ENCODE data around the gene ERCC5.

Gene ERCC5

DNA sequence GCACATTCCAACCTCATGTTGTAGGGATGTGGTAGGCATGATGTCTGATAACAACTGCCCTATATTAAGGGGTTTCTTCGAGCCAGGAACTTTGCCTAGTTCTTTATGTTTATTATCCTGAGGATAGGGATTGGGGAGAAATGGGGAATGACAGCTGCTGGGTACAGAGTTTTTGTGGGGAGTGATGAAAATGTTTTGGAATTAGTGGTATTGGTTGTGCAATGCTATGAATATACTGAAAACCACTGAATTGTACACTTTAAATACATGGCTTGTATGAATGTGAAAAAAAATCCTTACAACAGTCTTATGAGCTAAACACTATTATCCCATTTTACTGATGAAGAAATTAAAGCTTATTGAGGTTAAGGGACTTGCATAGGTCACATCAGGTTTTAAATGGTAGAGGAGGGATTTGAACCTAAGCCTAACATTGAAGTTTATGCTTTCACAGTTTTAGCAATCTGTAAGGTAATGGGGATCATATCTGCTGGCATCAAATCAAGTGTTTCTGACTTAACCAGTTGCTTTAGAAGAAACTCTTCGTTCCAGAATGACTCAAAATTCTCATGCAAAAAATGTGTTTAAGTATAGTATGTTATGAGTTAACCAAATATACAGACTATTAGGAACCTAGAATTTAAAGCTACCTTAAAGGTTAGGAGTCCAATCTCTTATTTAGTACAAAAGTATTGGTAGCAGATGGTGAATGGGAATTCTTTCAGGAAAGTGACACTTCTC lies 61.4 kb downstream of the ERCC5 start:
- no peaks in the 10 kb centered on the region for H3K4me1 ChIP-seq
- H3K4me3 ChIP-seq, result no peak overlapping the region
- H3K36me3 ChIP-seq, result no peaks in the 10 kb centered on the region
- H3K27me3 ChIP-seq, result no peaks in the 10 kb centered on the region
- no peaks in the 10 kb centered on the region for H3K9me3 ChIP-seq
- intact Hi-C loops (cut with DNase I; ENCODE audit: low total_unique reads), result no loop called here
- TF ChIP-seq, protein P1, sequence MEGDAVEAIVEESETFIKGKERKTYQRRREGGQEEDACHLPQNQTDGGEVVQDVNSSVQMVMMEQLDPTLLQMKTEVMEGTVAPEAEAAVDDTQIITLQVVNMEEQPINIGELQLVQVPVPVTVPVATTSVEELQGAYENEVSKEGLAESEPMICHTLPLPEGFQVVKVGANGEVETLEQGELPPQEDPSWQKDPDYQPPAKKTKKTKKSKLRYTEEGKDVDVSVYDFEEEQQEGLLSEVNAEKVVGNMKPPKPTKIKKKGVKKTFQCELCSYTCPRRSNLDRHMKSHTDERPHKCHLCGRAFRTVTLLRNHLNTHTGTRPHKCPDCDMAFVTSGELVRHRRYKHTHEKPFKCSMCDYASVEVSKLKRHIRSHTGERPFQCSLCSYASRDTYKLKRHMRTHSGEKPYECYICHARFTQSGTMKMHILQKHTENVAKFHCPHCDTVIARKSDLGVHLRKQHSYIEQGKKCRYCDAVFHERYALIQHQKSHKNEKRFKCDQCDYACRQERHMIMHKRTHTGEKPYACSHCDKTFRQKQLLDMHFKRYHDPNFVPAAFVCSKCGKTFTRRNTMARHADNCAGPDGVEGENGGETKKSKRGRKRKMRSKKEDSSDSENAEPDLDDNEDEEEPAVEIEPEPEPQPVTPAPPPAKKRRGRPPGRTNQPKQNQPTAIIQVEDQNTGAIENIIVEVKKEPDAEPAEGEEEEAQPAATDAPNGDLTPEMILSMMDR (IDR thresholded peaks at IDR 0.05), result no peak
- H3K27ac ChIP-seq, result no peak overlapping the region
- no peak for DNase-seq

DNA sequence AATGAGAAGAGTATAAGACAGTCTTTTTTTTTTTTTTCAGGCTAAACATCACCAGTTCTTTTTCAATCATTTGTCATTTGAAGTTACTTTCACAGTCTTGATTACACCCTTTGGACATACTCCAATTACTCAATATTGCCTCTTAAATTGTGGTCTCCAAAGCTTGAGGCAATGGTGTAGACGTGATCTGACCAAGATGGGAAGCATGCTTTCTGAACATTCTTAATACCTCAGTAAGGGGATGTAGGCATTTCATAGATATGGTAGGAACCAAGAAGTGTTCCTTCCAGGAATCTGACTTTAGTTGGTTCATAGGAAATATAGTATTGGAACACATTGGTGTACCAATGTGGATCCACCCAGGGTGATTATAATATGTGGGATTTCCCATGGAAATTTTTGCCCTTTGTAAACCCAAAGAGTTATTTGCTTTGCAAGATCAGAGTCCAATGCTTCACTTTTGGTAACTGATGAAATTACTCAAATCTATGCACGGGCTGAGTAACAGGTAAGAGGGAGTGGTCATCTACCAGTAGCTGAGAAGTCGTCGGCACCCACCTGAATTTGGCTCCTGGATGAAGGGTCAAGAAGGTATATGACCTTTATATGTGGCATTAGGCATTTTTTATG lies 62.2 kb downstream of the ERCC5 start:
- no peak overlapping the region for H3K27ac ChIP-seq
- H3K4me3 ChIP-seq, result no peak overlapping the region
- TF ChIP-seq, protein P1 (IDR thresholded peaks at IDR 0.05), result no peak
- no peaks in the 10 kb centered on the region for H3K9me3 ChIP-seq
- no peak for DNase-seq
- intact Hi-C loops (cut with DNase I; ENCODE audit: low total_unique reads), result no loop called here
- H3K4me1 ChIP-seq, result no peaks in the 10 kb centered on the region
- H3K36me3 ChIP-seq, result no peaks in the 10 kb centered on the region
- peaks cover 0 to 3% of the 10 kb centered on the region in 2 donors for H3K27me3 ChIP-seq

DNA sequence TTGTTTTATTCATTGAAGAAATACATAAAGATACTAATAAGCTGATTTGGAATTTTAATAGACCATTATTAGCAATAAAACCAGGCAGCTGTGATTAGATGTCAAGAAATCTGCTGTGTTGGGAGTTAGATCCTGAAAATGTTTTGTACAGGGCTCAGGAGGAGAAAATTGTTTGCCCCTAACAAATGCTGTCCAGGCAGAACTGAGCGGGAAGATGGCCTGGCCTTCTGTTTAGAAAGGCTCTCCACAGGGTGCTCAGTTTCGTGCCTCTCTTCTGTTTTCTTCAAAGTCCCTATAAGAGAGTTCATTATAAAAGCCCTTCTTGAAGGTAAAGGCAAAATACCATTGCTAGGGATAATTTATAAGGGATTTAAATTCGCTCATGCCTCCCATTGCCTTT lies 64.1 kb downstream of the ERCC5 start:
- TF ChIP-seq, protein P1 (IDR thresholded peaks at IDR 0.05), result no peak
- Histone ChIP-seq H3K36me3 (no peaks in the 10 kb centered on the region), H3K9me3 (no peaks in the 10 kb centered on the region), H3K27ac (no peak overlapping the region), H3K4me1 (no peaks in the 10 kb centered on the region), H3K27me3 (peaks cover 0 to 3% of the 10 kb centered on the region in 2 donors), H3K4me3 (no peak overlapping the region)
- DNase-seq, result no peak
- intact Hi-C loops (cut with DNase I; ENCODE audit: low total_unique reads), result no loop called here

DNA sequence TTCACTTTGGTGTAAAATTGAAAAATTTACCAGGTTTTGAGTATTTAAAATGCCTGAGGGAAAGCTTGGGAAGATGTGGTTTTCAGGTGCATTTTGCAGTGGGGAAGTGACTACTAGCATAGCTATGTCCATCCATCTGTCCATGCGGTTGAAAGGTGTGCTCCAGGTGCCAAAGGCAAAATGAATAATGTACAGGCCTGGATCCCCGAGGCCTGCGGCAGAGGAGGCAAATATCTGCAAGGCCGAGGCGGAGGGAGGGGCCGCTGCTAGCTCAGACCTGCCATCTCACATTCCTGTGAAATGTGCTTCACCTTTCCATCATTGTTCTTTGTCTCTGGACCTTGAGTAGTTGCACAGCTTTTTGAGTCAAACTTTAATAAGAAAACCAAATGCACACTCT lies 65.5 kb downstream of the ERCC5 start:
- Histone ChIP-seq H3K4me3 (no peak overlapping the region), H3K36me3 (no peaks in the 10 kb centered on the region), H3K27me3 (peaks cover 0 to 3% of the 10 kb centered on the region in 2 donors), H3K4me1 (no peaks in the 10 kb centered on the region), H3K27ac (no peak overlapping the region), H3K9me3 (no peaks in the 10 kb centered on the region)
- intact Hi-C loops (cut with DNase I; ENCODE audit: low total_unique reads), result no loop called here
- TF ChIP-seq, protein P1 (IDR thresholded peaks at IDR 0.05), result no peak
- DNase-seq, result no peak

DNA sequence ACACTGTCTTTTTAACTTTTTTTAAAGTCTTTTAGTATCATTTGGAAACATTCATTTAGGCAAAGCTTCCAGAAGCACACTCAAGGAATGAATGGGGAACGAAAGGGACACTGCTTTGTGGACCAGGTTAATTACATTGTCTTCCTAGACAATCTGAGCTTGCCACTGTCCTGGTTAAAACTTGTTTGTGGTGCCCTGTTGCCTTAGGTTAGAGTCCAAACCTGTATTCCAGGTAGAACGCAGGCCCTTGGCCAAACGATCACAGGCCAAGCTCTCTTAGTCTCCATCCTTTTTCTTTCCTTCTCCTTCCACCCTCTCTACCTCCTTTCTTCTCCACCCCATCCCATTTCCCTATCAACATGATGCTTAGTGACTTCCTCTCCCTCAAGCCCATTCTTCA lies 66.8 kb downstream of the ERCC5 start:
- Histone ChIP-seq H3K36me3 (no peaks in the 10 kb centered on the region), H3K4me1 (no peaks in the 10 kb centered on the region), H3K9me3 (no peaks in the 10 kb centered on the region), H3K27me3 (peaks cover 0 to 3% of the 10 kb centered on the region in 2 donors), H3K27ac (no peak overlapping the region), H3K4me3 (no peak overlapping the region)
- DNase-seq, result no peak
- TF ChIP-seq, protein P1 (IDR thresholded peaks at IDR 0.05), result no peak
- intact Hi-C loops (cut with DNase I; ENCODE audit: low total_unique reads), result no loop called here
